Neural progenitor cell (in vitro differentiated cells): ENCODE results near the gene HAL.

Source experiments
- CTCF ChIP-seq: fragments of 200-600 bp; sonication (generic); IDR thresholded peaks from 2 replicates; pipeline ENCODE4 v1.5.1; 2017; ENCODE audit warnings: antibody characterized with exemption, mild to moderate bottlenecking
- EZH2 ChIP-seq: fragments of 200-600 bp; sonication (generic); IDR thresholded peaks from 2 replicates; pipeline ENCODE4 v1.6.1; 2017; ENCODE audit warnings: antibody characterized with exemption, mild to moderate bottlenecking, moderate library complexity
- EZH2phosphoT487 ChIP-seq: fragments of 200-600 bp; sonication (generic); IDR thresholded peaks from 2 replicates; pipeline ENCODE4 v1.6.1; 2017; ENCODE audit warnings: antibody characterized with exemption

- no peak for TF ChIP-seq CTCF
- TF ChIP-seq EZH2: no peak
- no peak for TF ChIP-seq EZH2phosphoT487
These were observed 15.7 kb downstream of the HAL start for GRCh38 chr12:95980437-95980836.
